ENCODE results near the gene GORASP1.

Gene GORASP1

DNA sequence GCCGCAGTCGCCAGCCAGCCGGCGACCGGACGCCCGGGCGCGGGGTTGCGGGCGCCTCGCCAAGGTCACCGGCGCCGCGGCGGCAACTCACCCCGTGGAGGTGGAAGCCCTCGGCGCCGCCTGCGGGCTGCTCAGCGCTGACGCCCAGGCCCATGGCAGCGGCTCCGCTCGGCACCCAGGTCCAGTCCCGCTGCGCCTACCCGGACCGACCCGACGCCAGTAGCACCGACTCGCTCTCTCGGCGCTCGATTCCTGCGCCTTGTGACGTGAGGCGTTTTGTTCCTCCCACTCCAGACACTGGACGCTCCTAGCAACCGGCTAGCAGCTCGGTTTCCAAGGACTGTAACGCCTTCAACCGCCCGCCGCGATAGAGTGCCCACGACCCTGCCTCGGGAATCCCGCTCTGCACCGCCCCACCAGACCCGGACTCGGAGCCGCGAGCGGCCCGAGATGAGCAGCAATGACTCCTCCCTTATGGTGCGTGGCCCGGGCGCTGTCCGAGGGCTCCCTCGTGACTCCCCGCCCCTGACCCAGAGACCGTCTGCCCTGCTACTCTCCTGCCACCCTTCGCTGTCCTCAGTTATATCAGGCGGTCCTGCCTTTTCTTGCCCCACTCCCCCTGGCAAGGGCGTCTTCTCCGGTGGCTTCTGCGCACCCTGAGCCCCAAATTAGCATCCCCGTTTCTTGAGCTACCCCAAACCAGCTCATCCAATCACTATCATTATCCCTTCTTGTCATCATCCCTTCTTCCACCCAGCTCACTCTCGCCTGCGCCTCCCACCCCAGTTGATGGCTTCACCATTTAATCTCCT is at the start of gene GORASP1, which contains the start of gene TTC21A:
TSS of gene GORASP1 (minus strand) at position 240 of the 812 bp plus-strand sequence. CDS start at position 154, 86 bp downstream.
TSS of gene TTC21A (plus strand) at position 293 of the 812 bp plus-strand sequence. CDS start at position 451, 158 bp downstream.
- DNase-seq, result peak; percentile 66

DNA sequence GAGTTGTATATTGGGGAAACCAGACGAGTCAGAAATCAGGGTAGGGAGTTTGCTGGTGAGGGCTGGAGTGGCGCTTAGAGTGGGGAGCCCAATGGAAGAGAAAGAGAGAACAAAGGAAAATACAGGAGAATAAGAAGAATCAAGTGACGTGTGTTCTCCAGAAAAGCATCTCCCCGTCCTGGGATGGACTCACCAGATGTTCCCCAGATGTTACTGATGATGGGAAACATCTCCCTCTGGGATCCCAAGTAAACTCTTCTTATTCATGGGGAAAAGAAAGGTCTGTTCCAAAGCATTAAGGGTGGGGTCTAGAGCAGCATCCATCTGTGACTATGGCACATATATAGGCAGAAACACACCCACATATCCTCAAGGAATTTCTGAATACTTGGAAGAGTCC is 49.0 kb upstream of the GORASP1 start:
- no peak for DNase-seq

DNA sequence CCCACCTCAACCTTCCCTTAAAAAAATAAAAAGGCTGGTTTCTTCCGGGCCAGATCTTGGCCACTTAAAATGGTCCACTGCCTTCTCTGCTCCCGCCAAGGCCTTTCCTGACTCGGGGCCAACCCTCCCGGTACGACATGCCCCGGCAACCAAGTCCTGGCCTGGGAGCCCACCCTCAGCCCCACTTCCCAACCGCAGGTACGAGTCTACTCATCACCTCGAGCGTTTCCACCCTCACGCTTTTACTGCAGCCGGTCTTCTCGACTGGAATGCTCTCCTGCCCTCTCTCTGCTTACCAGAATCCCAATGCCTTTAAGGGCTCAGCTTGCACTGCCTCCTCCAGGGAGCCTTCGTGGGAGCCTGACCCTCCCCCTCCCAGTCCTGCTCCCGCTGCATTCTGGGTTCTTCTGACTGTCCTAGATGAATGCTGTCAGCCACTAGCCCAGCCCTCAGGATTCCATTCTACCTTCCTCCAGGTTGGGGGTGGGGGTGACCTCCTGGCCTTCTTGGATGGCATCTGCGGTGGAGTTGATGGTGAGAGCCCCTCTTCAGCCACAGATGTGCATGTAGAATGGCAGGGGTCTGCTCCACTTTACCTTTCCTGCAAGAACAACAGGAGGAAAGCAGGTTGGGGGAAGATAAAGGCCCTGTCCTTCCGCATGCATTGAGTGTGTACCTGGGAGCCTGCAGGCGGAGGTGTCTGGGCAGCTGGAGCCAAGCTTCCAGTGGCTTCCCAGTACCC is 47.0 kb upstream of the GORASP1 start:
- no peak for DNase-seq

DNA sequence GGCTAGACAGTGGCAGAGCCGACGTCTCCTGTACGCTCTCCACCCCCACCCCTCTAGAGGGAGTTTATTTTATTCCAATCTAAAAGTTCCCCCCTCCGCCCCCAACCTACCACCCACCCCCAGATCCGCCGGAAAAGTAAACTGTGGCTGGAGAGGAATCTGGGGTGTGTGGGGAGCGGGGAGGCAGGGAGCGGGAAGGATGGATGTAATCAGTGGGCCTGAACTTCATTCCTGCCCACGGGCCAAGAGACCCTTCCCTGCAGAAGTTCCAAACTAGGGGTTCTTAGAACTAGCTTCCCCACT is 46.5 kb upstream of the GORASP1 start:
- DNase-seq, result no peak

DNA sequence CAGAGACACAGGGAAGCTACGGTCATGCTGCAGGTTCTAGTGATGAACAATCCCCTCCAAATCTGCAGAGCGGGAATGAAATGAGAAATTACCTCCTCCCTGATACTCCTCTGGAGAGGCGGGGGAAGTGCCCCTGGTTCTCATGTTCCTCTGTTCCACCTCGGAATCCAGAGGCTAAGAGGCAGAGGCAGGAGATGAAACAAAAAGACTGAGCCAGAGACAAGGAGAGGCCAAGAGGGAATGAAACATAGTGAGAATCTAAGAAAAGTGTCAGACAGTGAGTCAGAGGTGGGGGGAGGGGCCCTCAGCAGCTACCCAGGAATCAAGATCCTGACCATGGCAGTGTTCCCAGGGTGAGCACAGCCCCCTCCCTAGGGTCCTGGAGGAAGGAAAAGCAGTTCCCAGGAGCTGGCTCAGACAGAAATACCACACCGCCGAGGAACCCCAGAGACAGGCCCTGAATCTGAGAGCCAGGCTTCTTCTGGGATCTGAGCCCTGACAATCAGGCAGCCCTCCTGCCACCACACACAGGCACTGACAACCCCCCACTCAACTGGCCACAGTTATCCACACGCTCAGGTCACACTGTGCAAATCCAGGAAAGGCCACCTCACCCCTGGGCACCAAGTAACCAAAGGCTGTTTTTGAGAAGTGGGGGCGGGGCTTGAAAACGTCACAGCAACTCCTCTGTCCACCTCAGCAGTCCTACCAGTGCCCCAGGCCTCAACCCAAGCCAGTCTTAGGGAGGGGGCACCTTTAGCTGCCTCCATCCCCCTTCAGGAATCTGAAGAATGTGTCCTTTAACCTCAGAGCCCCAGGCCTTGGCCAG is 43.6 kb upstream of the GORASP1 start:
- no peak for DNase-seq

DNA sequence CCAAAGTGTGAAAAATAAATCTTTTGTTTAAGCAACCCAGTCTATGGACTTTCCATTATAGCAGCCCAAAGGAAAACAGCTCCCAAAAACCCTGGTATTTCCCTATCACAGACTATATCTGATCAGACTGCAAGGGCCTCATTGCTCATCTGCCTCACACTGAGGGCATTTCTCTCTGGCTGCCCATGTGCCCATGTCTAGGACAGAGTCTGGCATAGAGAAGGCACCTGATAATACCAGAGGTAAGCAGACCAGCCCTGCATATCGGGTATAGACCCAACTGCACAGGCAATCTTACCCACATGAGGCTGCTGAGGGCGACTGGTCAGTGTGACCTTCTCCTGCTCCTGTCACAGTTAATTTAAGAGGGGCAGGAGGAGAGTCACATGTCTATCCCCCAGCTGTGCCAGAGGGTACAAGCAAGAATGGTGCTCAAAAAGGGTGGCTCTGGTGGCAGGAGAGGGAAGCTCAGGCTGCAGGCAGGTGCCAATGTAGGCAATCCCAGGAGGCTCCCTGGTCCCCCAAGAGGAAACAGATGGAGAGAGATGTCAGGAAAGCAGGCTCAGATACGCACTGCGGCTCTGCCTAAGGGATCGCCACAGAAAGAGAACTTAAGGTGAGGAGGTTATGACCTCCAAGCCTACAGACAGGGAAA is 42.8 kb upstream of the GORASP1 start:
- DNase-seq, result no peak

DNA sequence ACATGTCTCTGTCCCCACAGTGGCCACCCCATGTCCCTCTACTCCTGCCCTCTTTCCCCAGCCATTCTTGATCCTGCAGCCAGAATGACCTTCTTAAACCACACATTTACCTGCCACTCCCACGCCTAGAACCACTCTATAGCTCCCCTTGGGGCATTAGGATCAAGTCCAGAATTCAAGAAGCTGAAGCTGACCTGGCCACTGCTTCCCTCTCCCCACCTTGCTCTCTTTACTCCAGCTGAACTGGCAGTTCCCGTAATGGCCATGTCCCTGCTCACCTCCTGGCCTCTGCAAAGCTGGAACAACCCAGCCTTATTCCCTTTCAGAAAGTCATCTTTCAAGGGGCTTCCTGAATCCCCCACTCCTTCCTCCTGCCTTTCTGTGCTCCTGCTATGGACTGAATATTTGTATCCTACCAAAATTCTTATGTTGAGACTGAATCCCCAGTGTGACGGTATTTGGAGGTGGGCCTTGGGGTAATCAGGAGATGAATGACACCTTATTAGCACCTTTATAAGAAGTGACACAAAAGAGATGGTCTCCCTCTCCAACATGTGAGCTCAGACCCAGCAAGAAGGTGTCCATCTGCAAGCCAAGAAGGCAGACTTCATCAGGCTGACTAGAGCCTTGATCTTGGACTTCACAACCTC is 42.2 kb upstream of the GORASP1 start:
- DNase-seq, result no peak

DNA sequence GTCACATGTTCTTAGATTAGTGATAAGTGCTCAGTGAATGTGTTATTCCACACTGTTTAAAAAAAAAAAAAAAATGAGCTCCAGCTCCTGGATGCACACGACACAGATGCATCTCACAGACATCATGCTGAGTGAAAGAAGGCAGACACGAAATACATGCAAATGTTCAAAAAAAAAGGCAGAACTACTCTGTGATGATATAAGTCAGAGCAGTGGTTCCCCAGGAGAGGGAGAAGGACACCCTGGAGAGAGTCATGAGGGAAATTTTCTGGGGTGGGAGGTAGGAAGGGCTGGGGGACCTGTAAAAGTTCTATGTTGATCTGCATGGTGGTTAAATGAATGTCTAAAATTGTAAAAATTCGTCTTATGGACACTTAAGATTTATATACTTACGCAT is 41.6 kb upstream of the GORASP1 start:
- DNase-seq, result no peak

DNA sequence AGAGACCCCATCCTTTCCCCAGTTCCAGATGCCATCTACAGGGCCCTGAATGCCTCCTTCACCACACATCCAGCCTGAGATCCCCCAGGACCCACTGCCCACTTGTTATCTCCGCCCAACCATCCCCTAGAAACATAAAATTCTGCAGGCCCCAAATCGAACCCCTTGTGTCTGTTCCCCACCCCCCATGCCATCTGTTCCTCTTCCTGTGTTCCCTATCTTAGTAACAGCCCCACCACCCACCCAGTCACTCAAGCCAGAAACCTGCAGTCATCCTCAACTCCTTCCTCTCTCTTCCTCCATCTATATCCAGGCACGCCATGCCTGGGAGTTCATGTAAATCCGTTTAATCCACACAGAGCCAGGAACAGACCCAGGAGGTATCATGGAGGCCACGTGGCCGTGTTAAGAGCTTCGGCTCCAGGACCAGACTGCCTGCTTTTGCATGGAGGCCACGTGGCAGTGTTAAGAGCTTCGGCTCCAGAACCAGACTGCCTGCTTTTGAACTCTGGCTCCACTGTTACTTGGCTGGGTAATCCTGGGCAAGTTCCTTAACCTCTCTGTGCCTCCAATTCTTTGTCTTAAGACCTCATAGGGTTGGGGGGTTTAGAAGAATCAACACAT is 41.1 kb upstream of the GORASP1 start:
- no peak for DNase-seq

DNA sequence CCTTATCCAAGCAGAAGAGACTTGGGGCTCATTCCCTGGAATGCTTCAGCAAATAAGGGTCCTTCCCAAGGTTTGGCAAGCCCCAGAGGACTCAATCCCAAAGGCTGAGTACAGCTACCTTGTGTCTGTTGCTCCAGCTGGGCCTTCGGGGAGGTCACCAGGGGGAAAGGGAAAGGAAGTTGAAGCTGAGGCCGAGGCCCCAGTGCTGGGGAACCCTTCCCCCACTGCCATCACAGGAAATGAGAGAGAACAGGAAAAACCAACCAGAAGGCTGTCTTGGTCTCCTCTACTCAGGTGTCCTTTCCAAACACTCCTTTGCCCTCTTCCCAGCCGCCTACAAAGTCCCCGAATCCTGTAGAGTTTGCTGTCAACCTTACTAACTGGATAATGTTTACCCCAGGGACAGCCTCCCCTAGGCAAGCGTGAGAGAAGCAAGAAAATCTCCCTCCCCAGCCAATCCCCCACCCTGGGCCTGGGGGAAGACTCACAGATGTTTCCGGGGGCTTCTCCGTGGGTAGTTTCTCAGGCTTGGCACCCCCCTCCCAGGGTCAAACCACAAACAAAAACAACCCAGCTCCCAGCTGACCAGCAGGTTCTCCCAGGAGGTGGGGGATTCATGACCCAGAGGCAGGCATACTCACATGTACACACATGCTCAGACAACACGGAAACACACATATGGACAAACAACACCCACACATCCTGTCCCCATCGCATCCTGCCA is 40.4 kb upstream of the GORASP1 start:
- no peak for DNase-seq

DNA sequence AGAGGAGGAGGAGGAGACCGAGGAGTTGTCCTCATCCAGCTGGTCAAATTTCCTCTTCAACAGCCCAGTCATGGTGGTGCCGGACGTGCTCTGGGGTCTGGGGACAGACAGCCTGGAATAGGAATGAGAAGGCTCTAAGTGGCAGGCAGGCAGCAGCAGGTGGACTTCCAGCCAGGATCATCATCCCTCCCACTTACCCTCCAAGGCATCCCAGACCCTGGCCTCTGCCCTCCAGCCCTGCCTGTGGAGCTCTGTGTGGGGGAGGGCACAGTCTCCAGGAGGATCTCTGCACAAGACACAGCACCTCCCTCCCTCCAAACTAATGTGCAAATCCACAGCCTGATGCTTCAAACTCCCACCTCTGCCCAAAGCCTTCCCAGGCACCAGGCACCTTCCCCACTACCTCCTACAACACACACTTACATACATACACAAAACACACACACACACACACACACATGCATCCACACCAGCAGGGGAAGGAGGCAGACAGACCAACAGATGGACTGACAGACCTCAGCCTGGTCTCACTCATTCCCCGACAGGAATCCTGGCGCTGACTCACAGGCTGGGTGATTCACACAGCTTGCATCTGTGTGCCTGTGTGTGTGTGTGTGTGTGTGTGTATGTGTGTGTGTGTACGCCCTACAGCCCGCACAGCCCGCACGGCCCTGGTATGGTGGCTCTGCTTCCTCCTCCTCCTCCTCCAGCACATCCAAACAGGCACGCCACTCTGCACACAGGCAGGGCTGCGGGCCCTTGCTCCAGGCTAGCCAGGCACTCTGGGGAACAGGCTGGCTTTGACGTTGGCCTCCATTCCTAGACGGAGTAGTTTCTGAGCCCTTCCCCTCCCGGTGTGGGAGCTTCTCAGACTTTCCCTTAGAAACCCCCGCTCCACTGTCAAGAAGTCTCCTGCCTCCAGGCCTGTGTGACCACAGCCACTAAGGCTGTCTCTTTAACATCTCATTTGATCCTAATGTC is 39.5 kb upstream of the GORASP1 start:
- no peak for DNase-seq

DNA sequence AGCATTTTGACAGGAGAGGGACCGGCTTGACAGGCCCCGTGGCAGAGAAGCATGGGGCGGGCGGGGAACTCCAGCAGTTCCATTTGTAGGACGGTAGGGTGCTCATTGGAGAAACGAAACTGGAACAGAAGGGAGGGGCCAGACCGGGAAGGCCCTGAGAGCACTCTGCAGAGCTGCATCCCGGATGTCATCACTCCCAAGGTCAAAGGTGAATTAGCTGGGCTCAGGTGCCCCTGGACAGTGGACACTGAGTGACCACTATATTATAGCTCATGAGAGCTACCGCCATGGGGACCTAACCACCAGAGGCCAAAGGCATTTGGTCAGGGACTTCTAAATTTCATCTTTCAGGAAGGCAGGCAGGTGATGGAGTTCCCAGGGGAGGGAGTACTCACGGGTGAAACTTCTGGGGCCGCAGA is 38.7 kb upstream of the GORASP1 start:
- DNase-seq, result no peak

DNA sequence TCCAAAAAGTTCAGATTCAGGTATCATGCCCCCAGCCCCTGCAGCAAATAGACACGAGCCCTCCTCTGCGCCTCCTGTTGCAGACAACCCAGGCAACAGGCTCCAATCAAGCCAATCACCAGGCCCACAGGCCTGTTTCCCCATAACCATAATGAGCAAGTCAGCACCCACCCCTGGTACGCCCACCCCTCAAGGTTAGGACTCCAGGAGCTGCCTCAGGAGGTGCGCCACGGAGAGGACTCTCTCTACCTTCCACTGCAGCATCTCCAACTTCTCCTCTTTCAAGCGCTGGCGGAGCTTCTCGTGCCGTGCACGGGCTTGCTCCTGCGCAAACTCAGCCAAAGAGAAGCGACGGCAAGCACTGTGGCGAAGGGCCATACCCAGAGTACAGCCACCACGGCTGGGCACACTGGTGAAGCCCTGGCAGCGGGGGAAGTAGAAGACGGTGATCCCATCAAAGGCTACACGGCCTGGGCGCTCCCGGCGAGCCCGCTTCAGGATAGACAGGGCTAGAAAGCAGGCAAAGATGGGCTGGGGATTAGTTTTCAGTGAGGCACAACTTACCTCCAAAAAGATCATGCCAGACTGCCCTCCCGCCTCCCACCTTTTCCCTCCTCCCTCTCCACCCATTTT is 37.4 kb upstream of the GORASP1 start:
- no peak for DNase-seq

DNA sequence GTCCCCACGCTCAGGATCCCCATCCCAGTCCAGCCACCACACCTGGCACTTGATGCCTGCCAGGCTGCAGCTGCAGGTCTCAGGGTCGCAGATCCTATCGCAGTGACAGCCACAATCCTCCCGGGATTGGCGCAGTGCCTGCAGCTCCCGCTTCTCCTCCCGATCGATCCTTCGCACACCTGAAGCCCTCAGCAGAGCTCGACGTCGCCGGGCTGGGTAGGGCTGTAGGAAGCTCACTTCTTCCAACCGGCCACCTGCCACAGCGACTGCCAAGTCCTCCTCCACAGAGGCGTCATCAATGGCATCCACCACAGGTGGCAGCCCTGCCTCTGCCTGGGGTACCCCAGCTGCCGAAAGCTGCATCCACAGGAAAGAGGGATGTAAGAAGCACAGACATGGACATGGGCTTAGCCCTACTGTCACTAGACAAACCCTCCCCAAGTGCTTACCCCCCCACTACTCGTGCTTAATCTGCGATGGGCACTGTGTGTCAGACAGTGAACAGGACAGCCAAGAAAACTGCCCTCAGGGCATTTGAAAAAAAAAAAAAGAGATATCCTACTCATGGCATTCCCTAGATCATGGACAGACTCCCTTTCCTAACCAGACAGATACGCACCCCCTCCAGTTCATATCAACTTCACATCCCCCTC is 36.8 kb upstream of the GORASP1 start:
- DNase-seq, result no peak

DNA sequence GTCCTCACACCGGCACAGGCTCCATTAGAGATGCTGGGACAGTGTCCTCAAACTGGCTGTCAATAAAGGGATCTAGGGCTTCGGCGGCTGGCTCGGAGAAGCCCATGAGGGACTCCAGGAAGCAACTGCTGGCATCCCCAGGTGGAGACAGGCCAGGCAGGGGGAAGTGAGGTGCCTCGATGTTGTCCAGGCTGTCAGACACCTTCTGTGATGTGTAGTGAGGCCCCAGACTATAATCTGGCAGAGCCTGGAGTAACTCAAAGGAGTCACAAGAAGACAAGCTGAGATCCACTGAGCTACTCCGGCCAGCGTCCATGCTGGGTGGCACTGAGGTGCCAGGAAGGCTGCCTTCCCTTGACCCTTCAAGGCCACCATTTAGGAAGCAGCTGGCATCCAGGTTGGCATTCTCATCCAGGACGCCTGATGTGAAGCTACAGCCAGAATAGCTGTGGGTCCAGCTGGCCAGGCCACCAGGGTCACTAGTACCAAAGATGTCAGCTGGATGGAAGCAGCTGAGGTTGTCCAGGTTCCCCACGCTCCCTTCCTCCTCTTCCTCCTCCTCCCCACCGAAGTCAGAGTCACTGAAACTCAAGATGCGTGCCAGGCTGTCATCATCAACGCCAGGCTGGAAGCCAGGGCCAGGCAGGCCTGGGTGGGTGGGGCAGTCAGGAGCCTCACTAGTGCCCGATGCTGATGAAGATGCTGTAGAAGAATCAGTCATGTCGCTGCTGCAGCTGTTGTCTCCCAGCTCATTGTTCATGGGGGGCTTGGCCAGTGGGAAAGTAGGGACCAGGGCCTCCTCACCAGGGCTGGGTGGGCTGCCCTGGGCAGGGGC is 35.8 kb upstream of the GORASP1 start:
- no peak for DNase-seq

DNA sequence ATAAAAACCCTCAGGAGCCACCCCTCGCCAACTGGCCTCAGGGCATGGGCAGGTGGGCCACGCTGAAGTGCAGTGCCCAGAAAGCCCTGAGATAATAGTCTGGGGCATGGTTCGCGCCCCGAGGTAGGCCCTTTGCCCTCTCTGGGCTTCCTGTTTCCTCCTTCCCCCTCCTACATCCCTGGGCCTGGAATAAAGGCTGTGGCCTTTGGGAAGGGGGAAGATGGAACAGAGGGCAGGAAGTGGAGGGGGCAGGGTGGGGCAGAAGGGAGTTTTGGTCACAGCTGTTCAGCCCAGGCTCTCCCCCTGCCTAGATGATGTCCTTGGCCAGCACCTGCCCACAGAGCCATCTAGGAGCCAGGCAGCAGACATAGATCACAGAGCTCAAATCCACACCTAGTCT is 34.6 kb upstream of the GORASP1 start:
- DNase-seq, result no peak

DNA sequence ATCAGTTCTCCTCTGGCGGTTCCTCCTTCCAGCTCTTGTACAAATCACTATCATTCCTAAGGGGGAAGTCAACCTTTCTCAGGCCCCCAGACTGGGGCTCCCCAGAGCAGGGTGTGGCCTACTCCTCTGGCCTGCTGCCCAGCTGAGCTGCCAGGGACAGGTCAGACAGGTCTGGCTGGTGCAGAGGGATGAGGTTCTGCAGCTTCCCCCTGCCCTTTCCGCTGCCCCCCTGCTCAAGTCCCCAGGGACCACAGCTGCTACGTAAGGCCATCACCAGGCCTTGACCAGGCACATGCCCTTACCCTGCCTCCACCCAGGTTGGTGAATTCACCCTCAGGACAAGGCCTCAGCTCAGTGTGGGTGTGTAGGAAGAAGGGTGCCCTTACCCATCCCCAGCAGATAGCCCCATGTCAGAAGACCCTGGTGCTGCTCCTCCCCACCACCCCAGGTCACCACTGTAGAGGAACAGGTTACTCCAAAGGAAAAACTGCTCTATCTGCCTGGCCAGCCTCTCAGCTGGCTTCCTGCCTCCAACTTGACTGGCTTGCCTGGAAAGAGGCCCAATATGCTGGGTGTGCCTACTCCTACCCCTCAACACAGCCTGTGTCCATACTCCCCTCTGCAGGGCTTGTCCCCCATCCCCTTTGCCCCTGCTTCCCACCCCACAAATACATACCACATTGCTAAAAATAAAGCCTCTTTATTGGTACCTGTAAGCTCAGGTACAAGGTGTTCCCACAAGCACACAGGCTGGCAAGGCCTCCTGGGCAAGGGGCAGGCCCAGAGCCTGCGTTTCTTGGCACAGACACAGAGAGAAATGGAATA is 34.0 kb upstream of the GORASP1 start:
- no peak for DNase-seq
